ENCODE data around the gene ATP2B3. TPM values are rescaled to one million over a fixed set of nuclear protein-coding genes. Genes with fewer than 3 reads are reported as not detected.

Gene ATP2B3
- polyA plus RNA-seq, 4 donors, result 0.23 to 0.36 (median 0.31) TPM

- no peak for DNase-seq (ENCODE audit: low read depth in 4 of 4, low spot score in 3 of 4)
Observed at GRCh38 chrX:153488231-153488914, 29.1 kb upstream of the ATP2B3 start.

- DNase-seq (ENCODE audit: low read depth in 4 of 4, low spot score in 3 of 4), result no peak
Observed at GRCh38 chrX:153490217-153490930, 27.1 kb upstream of the ATP2B3 start.

GRCh38 chrX:153491351-153491914, 26.0 kb upstream of the ATP2B3 start:
- DNase-seq (ENCODE audit: low read depth in 4 of 4, low spot score in 3 of 4), result no peak

- no peak for DNase-seq (ENCODE audit: low read depth in 4 of 4, low spot score in 3 of 4)
Observed at GRCh38 chrX:153491918-153492317, 25.5 kb upstream of the ATP2B3 start.

GRCh38 chrX:153492543-153492942, 24.9 kb upstream of the ATP2B3 start:
- no peak for DNase-seq (ENCODE audit: low read depth in 4 of 4, low spot score in 3 of 4)

- no peak for DNase-seq (ENCODE audit: low read depth in 4 of 4, low spot score in 3 of 4)
Observed at GRCh38 chrX:153493085-153493484, 24.4 kb upstream of the ATP2B3 start.

- DNase-seq (ENCODE audit: low read depth in 4 of 4, low spot score in 3 of 4), result no peak
Observed at GRCh38 chrX:153494061-153494460, 23.4 kb upstream of the ATP2B3 start.

GRCh38 chrX:153494541-153495361, 22.7 kb upstream of the ATP2B3 start, which contains the start of gene BGN:
TSS of gene BGN (plus strand) at chrX:153494980. CDS start at chrX:153504632, 9,652 bp downstream.
- DNase-seq (ENCODE audit: low read depth in 4 of 4, low spot score in 3 of 4), result no peak

GRCh38 chrX:153495362-153495751, 22.1 kb upstream of the ATP2B3 start:
- no peak for DNase-seq (ENCODE audit: low read depth in 4 of 4, low spot score in 3 of 4)

- DNase-seq (ENCODE audit: low read depth in 4 of 4, low spot score in 3 of 4), result no peak
Observed at GRCh38 chrX:153495903-153496589, 21.4 kb upstream of the ATP2B3 start.

GRCh38 chrX:153496590-153496959, 20.9 kb upstream of the ATP2B3 start:
- no peak for DNase-seq (ENCODE audit: low read depth in 4 of 4, low spot score in 3 of 4)

GRCh38 chrX:153498453-153498852, 19.0 kb upstream of the ATP2B3 start:
- DNase-seq (ENCODE audit: low read depth in 4 of 4, low spot score in 3 of 4), result no peak

- no peak for DNase-seq (ENCODE audit: low read depth in 4 of 4, low spot score in 3 of 4)
Observed at GRCh38 chrX:153499341-153499740, 18.1 kb upstream of the ATP2B3 start.

- DNase-seq (ENCODE audit: low read depth in 4 of 4, low spot score in 3 of 4), result no peak
Observed at GRCh38 chrX:153499876-153500275, 17.6 kb upstream of the ATP2B3 start.

- DNase-seq (ENCODE audit: low read depth in 4 of 4, low spot score in 3 of 4), result no peak
Observed at GRCh38 chrX:153500676-153501280, 16.7 kb upstream of the ATP2B3 start.

GRCh38 chrX:153501530-153501929, 15.9 kb upstream of the ATP2B3 start:
- DNase-seq (ENCODE audit: low read depth in 4 of 4, low spot score in 3 of 4), result no peak

- no peak for DNase-seq (ENCODE audit: low read depth in 4 of 4, low spot score in 3 of 4)
Observed at GRCh38 chrX:153502131-153502530, 15.3 kb upstream of the ATP2B3 start.

- DNase-seq (ENCODE audit: low read depth in 4 of 4, low spot score in 3 of 4), result no peak
Observed at GRCh38 chrX:153502796-153503195, 14.6 kb upstream of the ATP2B3 start.

GRCh38 chrX:153504445-153505016, 12.9 kb upstream of the ATP2B3 start:
- DNase-seq (ENCODE audit: low read depth in 4 of 4, low spot score in 3 of 4), result no peak

GRCh38 chrX:153505361-153505760, 12.1 kb upstream of the ATP2B3 start:
- DNase-seq (ENCODE audit: low read depth in 4 of 4, low spot score in 3 of 4), result no peak
